ENCODE data around the gene ARRB1. TPM values are rescaled to one million over a fixed set of nuclear protein-coding genes. Genes with fewer than 3 reads are reported as not detected.

ARRB1 gene
- total and polyA plus RNA-seq, 2 of the 13 experiments (the other 11 are each of a cell fraction or from before 2014, with no cell fraction given), result 22.5 to 35.7 TPM

DNA sequence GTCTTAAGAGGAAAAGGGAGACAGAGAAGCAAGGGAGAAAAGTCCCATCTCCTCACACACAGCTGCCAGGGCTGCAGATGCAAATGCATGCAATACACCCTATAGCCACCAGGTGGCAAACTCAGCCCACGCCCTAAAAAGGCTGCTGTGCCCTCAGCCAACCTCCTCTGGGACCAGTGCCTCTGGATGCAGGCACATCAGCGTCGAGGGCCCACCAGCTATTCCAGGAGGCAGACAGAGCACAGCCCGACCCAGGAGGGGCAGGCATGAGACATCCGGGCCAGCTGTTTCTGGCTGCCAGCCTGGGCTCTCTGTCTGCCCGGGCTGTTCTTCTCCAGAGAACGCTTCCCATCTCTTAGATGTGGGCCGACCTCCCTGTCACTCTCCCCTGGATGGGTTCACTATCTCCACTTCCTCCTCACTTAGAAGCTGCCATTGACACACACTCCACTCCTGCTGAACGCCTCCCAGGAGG, 71.2 kb downstream of the ARRB1 start (continued):
- TF ChIP-seq, protein P1, sequence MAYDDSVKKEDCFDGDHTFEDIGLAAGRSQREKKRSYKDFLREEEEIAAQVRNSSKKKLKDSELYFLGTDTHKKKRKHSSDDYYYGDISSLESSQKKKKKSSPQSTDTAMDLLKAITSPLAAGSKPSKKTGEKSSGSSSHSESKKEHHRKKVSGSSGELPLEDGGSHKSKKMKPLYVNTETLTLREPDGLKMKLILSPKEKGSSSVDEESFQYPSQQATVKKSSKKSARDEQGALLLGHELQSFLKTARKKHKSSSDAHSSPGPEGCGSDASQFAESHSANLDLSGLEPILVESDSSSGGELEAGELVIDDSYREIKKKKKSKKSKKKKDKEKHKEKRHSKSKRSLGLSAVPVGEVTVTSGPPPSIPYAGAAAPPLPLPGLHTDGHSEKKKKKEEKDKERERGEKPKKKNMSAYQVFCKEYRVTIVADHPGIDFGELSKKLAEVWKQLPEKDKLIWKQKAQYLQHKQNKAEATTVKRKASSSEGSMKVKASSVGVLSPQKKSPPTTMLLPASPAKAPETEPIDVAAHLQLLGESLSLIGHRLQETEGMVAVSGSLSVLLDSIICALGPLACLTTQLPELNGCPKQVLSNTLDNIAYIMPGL (CRISPR knock-in tag; IDR thresholded peaks at IDR 0.05; ENCODE audit: borderline replicate concordance in 1 of 2, low read depth in 1 of 2), result 0 out of 4 replicates have a peak, but pooled peaks of 1 of the 2 experiments have one; percentile 31
- TF ChIP-seq ZNF232 (CRISPR knock-in tag; IDR thresholded peaks at IDR 0.05; ENCODE audit: borderline replicate concordance) (0 out of 2 replicates have a peak, but pooled peaks have one; percentile 55), CHD2 (IDR thresholded peaks at IDR 0.05; ENCODE audit: low read depth, low read length) (no peak), AHR (CRISPR knock-in tag; IDR thresholded peaks at IDR 0.05) (0 out of 2 replicates have a peak, but pooled peaks have one; percentile 50), CBX5 (CRISPR knock-in tag; IDR thresholded peaks at IDR 0.05; ENCODE audit: borderline replicate concordance) (peak; percentile 57; the same call in 1 of the 2 replicates), HOXA3 (CRISPR knock-in tag; IDR thresholded peaks at IDR 0.05) (0 out of 2 replicates have a peak, but pooled peaks have one; percentile 22), GABPB1 (CRISPR knock-in tag; IDR thresholded peaks at IDR 0.05) (no peak), CEBPG (CRISPR knock-in tag; IDR thresholded peaks at IDR 0.05) (0 out of 2 replicates have a peak, but pooled peaks have one; percentile 18), SALL1 (CRISPR knock-in tag; IDR thresholded peaks at IDR 0.05) (0 out of 2 replicates have a peak, but pooled peaks have one; percentile 31), ZFP36 (IDR thresholded peaks at IDR 0.05; ENCODE audit: borderline replicate concordance, low read depth, low read length, partially characterized antibody) (no peak), ZMYM3 (CRISPR knock-in tag; IDR thresholded peaks at IDR 0.05) (0 out of 2 replicates have a peak, but pooled peaks have one; percentile 19), HOXD1 (CRISPR knock-in tag; IDR thresholded peaks at IDR 0.05) (no peak)
- TF ChIP-seq, protein P2, sequence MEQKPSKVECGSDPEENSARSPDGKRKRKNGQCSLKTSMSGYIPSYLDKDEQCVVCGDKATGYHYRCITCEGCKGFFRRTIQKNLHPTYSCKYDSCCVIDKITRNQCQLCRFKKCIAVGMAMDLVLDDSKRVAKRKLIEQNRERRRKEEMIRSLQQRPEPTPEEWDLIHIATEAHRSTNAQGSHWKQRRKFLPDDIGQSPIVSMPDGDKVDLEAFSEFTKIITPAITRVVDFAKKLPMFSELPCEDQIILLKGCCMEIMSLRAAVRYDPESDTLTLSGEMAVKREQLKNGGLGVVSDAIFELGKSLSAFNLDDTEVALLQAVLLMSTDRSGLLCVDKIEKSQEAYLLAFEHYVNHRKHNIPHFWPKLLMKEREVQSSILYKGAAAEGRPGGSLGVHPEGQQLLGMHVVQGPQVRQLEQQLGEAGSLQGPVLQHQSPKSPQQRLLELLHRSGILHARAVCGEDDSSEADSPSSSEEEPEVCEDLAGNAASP (CRISPR knock-in tag; IDR thresholded peaks at IDR 0.05; ENCODE audit: borderline replicate concordance), result peak; percentile 87; the same call in 1 of the 2 replicates
- TF ChIP-seq, protein P3, sequence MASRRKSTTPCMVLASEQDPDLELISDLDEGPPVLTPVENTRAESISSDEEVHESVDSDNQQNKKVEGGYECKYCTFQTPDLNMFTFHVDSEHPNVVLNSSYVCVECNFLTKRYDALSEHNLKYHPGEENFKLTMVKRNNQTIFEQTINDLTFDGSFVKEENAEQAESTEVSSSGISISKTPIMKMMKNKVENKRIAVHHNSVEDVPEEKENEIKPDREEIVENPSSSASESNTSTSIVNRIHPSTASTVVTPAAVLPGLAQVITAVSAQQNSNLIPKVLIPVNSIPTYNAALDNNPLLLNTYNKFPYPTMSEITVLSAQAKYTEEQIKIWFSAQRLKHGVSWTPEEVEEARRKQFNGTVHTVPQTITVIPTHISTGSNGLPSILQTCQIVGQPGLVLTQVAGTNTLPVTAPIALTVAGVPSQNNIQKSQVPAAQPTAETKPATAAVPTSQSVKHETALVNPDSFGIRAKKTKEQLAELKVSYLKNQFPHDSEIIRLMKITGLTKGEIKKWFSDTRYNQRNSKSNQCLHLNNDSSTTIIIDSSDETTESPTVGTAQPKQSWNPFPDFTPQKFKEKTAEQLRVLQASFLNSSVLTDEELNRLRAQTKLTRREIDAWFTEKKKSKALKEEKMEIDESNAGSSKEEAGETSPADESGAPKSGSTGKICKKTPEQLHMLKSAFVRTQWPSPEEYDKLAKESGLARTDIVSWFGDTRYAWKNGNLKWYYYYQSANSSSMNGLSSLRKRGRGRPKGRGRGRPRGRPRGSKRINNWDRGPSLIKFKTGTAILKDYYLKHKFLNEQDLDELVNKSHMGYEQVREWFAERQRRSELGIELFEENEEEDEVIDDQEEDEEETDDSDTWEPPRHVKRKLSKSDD (CRISPR knock-in tag; IDR thresholded peaks at IDR 0.05; ENCODE audit: low read depth), result no peak
- TF ChIP-seq, protein P4, sequence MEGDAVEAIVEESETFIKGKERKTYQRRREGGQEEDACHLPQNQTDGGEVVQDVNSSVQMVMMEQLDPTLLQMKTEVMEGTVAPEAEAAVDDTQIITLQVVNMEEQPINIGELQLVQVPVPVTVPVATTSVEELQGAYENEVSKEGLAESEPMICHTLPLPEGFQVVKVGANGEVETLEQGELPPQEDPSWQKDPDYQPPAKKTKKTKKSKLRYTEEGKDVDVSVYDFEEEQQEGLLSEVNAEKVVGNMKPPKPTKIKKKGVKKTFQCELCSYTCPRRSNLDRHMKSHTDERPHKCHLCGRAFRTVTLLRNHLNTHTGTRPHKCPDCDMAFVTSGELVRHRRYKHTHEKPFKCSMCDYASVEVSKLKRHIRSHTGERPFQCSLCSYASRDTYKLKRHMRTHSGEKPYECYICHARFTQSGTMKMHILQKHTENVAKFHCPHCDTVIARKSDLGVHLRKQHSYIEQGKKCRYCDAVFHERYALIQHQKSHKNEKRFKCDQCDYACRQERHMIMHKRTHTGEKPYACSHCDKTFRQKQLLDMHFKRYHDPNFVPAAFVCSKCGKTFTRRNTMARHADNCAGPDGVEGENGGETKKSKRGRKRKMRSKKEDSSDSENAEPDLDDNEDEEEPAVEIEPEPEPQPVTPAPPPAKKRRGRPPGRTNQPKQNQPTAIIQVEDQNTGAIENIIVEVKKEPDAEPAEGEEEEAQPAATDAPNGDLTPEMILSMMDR (CRISPR knock-in tag; IDR thresholded peaks at IDR 0.05), result peak; percentile 96
- TF ChIP-seq, protein P5, sequence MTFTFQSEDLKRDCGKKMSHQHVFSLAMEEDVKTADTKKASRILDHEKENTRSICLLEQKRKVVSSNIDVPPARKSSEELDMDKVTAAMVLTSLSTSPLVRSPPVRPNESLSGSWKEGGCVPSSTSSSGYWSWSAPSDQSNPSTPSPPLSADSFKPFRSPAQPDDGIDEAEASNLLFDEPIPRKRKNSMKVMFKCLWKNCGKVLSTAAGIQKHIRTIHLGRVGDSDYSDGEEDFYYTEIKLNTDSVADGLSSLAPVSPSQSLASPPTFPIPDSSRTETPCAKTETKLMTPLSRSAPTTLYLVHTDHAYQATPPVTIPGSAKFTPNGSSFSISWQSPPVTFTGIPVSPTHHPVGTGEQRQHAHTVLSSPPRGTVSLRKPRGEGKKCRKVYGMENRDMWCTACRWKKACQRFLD (CRISPR knock-in tag; IDR thresholded peaks at IDR 0.05; ENCODE audit: borderline replicate concordance), result no peak
- TF ChIP-seq, protein P6, sequence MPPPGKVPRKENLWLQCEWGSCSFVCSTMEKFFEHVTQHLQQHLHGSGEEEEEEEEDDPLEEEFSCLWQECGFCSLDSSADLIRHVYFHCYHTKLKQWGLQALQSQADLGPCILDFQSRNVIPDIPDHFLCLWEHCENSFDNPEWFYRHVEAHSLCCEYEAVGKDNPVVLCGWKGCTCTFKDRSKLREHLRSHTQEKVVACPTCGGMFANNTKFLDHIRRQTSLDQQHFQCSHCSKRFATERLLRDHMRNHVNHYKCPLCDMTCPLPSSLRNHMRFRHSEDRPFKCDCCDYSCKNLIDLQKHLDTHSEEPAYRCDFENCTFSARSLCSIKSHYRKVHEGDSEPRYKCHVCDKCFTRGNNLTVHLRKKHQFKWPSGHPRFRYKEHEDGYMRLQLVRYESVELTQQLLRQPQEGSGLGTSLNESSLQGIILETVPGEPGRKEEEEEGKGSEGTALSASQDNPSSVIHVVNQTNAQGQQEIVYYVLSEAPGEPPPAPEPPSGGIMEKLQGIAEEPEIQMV (CRISPR knock-in tag; IDR thresholded peaks at IDR 0.05; ENCODE audit: low read depth), result no peak
